IMR-90 (cell line): ENCODE measurements around the gene USP54. TPM values are rescaled to one million over a fixed set of nuclear protein-coding genes. Genes with fewer than 3 reads are reported as not detected.
A peak's percentile ranks its signal among the peaks of the same experiment; 100 is the strongest.

Experiments used
- ATAC-seq: fragments of 200-7000 bp; cut with Tn5 transposase; 2 replicates; pipeline ENCODE4 v1.9.1; 2020; ENCODE audit warnings: low read depth, mild to moderate bottlenecking, moderate library complexity
- Bru-seq: library from RNA; stranded (reverse); fragments of 400-500 nt; gene quantifications from one replicate; lab custom pipeline; 2021; lab: Mats Ljungman, UMichigan
- BruChase-seq, 2 experiments: library from RNA; stranded (reverse); fragments of 400-500 nt; gene quantifications; one replicate each; lab custom pipeline; 2021; lab: Mats Ljungman, UMichigan
- BruUV-seq: library from RNA; stranded (reverse); fragments of 400-500 nt; replicated peaks from 2 replicates; lab custom pipeline; 2021; lab: Mats Ljungman, UMichigan
- CTCF ChIA-PET: fragments of 300-600 bp; formaldehyde crosslinking; extraction: SDS; loops from one replicate; lab custom pipeline; 2021; ENCODE audit warnings: antibody characterized with exemption; lab: Yijun Ruan, JAX
- POLR2A ChIA-PET: fragments of 300-600 bp; sonication (Branson Sonifier 250); formaldehyde crosslinking; loops from one replicate; lab custom pipeline; 2022; ENCODE audit warnings: antibody characterized with exemption; ENCODE audit not compliant: unreplicated experiment; lab: Charles Lee
- DNase-seq: peaks from one replicate; pipeline ENCODE4 v3.0.0; 2013
- H2AFZ ChIP-seq: replicated peaks from 2 replicates; pipeline ENCODE3; 2013; ENCODE audit warnings: low read length, mild to moderate bottlenecking; ENCODE audit not compliant: poor library complexity
- H2AK5ac ChIP-seq: 2 replicates; pipeline ENCODE4 v1.6.1; 2013; ENCODE audit warnings: low read depth, low read length, inconsistent platforms
- H2AK9ac ChIP-seq: replicated peaks from 2 replicates; pipeline ENCODE3; 2013; ENCODE audit warnings: mild to moderate bottlenecking, low read depth, low read length, moderate library complexity; ENCODE audit not compliant: poor library complexity
- H2BK120ac ChIP-seq: 2 replicates; pipeline ENCODE4 v1.6.1; 2013; ENCODE audit warnings: low read depth, low read length, inconsistent platforms
- H2BK15ac ChIP-seq: 3 replicates; pipeline ENCODE4 v1.6.1; 2013; ENCODE audit warnings: low read depth, low read length, inconsistent platforms
- H2BK20ac ChIP-seq: 2 replicates; pipeline ENCODE4 v1.6.1; 2013; ENCODE audit warnings: low read depth, mild to moderate bottlenecking, inconsistent platforms, low read length, moderate library complexity
- H2BK5ac ChIP-seq: 2 replicates; pipeline ENCODE4 v1.6.1; 2013; ENCODE audit warnings: mild to moderate bottlenecking, low read depth, low read length, inconsistent platforms; ENCODE audit not compliant: poor library complexity, severe bottlenecking
- H3K14ac ChIP-seq: replicated peaks from 2 replicates; pipeline ENCODE4 v1.6.1; 2013; ENCODE audit warnings: low read depth, low read length, inconsistent platforms
- H3K18ac ChIP-seq: 2 replicates; pipeline ENCODE4 v1.6.1; 2013; ENCODE audit warnings: low read depth, low read length, control low read depth
- H3K23ac ChIP-seq: 2 replicates; pipeline ENCODE4 v1.6.1; 2013; ENCODE audit warnings: low read depth, low read length, inconsistent platforms
- H3K27ac ChIP-seq: 2 replicates; pipeline ENCODE4 v1.5.1; 2013; ENCODE audit warnings: mild to moderate bottlenecking, control low read depth, low read length; ENCODE audit not compliant: insufficient read depth
- H3K27me3 ChIP-seq: 2 replicates; pipeline ENCODE4 v1.6.1; 2013; ENCODE audit warnings: low read length; ENCODE audit not compliant: control insufficient read depth, insufficient read depth
- H3K36me3 ChIP-seq: 2 replicates; pipeline ENCODE4 v1.6.1; 2013; ENCODE audit warnings: low read length, mixed read lengths; ENCODE audit not compliant: control insufficient read depth, insufficient read depth
- H3K4ac ChIP-seq: 2 replicates; pipeline ENCODE4 v1.6.1; 2013; ENCODE audit warnings: low read depth, low read length, inconsistent platforms
- H3K4me1 ChIP-seq: 2 replicates; pipeline ENCODE4 v1.6.1; 2013; ENCODE audit warnings: low read length, mixed read lengths; ENCODE audit not compliant: control insufficient read depth, insufficient read depth
- H3K4me2 ChIP-seq: 2 replicates; pipeline ENCODE4 v1.6.1; 2013; ENCODE audit warnings: low read depth, mild to moderate bottlenecking, control low read depth, low read length, moderate library complexity
- H3K4me3 ChIP-seq: 2 replicates; pipeline ENCODE4 v1.5.1; 2013; ENCODE audit warnings: low read depth, mild to moderate bottlenecking, control low read depth, low read length, moderate library complexity; ENCODE audit not compliant: insufficient read depth
- H3K56ac ChIP-seq: 2 replicates; pipeline ENCODE4 v1.6.1; 2013; ENCODE audit warnings: low read length, inconsistent platforms; ENCODE audit not compliant: insufficient read depth; ENCODE audit errors: extremely low read depth
- H3K79me1 ChIP-seq, 2 experiments: 2 replicates each; pipeline ENCODE4 v1.6.1; 2013; ENCODE audit warnings: low read length in 2 of 2, inconsistent platforms in 1 of 2, low read depth in 1 of 2
- H3K9ac ChIP-seq: 2 replicates; pipeline ENCODE4 v1.6.1; 2013; ENCODE audit warnings: low read depth, low read length, control low read depth
- H3K9me1 ChIP-seq: 2 replicates; pipeline ENCODE4 v1.6.1; 2013; ENCODE audit warnings: low read length, inconsistent platforms; ENCODE audit not compliant: insufficient read depth
- H3K9me3 ChIP-seq: 2 replicates; pipeline ENCODE4 v1.6.1; 2013; ENCODE audit warnings: low read length; ENCODE audit not compliant: control insufficient read depth, insufficient read depth
- H4K20me1 ChIP-seq: 2 replicates; pipeline ENCODE4 v1.6.1; 2013; ENCODE audit warnings: low read length, inconsistent platforms; ENCODE audit not compliant: insufficient read depth
- H4K5ac ChIP-seq: 2 replicates; pipeline ENCODE4 v1.6.1; 2013; ENCODE audit warnings: mild to moderate bottlenecking, low read depth, low read length, control low read depth
- H4K8ac ChIP-seq, 2 experiments: 2 replicates each; pipeline ENCODE4 v1.6.1; 2013; ENCODE audit warnings: low read depth in 2 of 2, low read length in 2 of 2, control low read depth in 1 of 2, inconsistent platforms in 1 of 2
- H4K91ac ChIP-seq: 2 replicates; pipeline ENCODE4 v1.6.1; 2013; ENCODE audit warnings: low read depth, low read length, inconsistent platforms; ENCODE audit not compliant: insufficient read depth
- RAD21 ChIP-seq: IDR thresholded peaks from 2 replicates; pipeline ENCODE4 v1.6.1; 2012; ENCODE audit warnings: low read length, improper control_type of control experiment
- WGBS, 2 experiments: methylation state at CpG; one replicate each; pipeline versions ENCODE4 v1.1.5 to v1.1.7; 2013; ENCODE audit warnings: missing lambda C conversion rate in 2 of 2; ENCODE audit not compliant: insufficient read length in 1 of 2; ENCODE audit errors: extremely low coverage in 2 of 2; 5-methylcytosine and 5-hydroxymethylcytosine counted together
- dilution Hi-C: fragments of 300-500 bp; cut with HindIII; formaldehyde crosslinking; loops from one replicate; pipeline ENCODE4 v1.14.3; 2018; ENCODE audit warnings: low sequenced_read_pairs; ENCODE audit not compliant: unreplicated experiment
- in situ Hi-C: fragments of 300-500 bp; cut with MboI; formaldehyde crosslinking; loops from 3 replicates; pipeline ENCODE4 v1.14.3; 2019; ENCODE audit warnings: low sequenced_read_pairs, inconsistent platforms, mixed read lengths
- intact Hi-C: fragments of 100-400 bp; cut with micrococcal nuclease; formaldehyde crosslinking; loops from 2 replicates; pipeline ENCODE4 v1.10.0; 2022
- long read RNA-seq: library from polyadenylated mRNA; unstranded; transcript quantifications from one replicate; pipeline ENCODE4 v2.0.0, GENCODE V29; 2021; ENCODE audit not compliant: unreplicated experiment
- polyA plus RNA-seq, 3 experiments: library from polyadenylated mRNA; depleted of rRNA; stranded (reverse); fragments of >200 nt; gene quantifications; 2 replicates each; pipeline ENCODE4 v1.2.3, GENCODE V29; 2012; ENCODE audit warnings: low replicate concordance in 1 of 3
- total RNA-seq: library from RNA; depleted of rRNA; stranded (reverse); fragments of >200 nt; gene quantifications from 2 replicates; pipeline ENCODE4 v1.2.3, GENCODE V29; 2012; rRNA removed
- TF ChIP-seq, protein P1 (sequence below): fragments of 150-350 bp; IDR thresholded peaks from 2 replicates; pipeline ENCODE4 v1.6.1; 2017; ENCODE audit warnings: mild to moderate bottlenecking, antibody characterized with exemption, low read length, low read depth
- TF ChIP-seq, protein P2 (sequence below): conservative IDR thresholded peaks from 2 replicates; pipeline ENCODE4 v1.5.1; 2012; ENCODE audit warnings: mild to moderate bottlenecking, low read depth, low read length, improper control_type of control experiment
- TF ChIP-seq, protein P3 (sequence below): fragments of 150-350 bp; IDR thresholded peaks from 2 replicates; pipeline ENCODE4 v1.6.1; 2016; ENCODE audit warnings: low read depth, mild to moderate bottlenecking, low read length, moderate library complexity, borderline replicate concordance

The USP54 gene, protein sequence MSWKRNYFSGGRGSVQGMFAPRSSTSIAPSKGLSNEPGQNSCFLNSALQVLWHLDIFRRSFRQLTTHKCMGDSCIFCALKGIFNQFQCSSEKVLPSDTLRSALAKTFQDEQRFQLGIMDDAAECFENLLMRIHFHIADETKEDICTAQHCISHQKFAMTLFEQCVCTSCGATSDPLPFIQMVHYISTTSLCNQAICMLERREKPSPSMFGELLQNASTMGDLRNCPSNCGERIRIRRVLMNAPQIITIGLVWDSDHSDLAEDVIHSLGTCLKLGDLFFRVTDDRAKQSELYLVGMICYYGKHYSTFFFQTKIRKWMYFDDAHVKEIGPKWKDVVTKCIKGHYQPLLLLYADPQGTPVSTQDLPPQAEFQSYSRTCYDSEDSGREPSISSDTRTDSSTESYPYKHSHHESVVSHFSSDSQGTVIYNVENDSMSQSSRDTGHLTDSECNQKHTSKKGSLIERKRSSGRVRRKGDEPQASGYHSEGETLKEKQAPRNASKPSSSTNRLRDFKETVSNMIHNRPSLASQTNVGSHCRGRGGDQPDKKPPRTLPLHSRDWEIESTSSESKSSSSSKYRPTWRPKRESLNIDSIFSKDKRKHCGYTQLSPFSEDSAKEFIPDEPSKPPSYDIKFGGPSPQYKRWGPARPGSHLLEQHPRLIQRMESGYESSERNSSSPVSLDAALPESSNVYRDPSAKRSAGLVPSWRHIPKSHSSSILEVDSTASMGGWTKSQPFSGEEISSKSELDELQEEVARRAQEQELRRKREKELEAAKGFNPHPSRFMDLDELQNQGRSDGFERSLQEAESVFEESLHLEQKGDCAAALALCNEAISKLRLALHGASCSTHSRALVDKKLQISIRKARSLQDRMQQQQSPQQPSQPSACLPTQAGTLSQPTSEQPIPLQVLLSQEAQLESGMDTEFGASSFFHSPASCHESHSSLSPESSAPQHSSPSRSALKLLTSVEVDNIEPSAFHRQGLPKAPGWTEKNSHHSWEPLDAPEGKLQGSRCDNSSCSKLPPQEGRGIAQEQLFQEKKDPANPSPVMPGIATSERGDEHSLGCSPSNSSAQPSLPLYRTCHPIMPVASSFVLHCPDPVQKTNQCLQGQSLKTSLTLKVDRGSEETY (N-terminal part only)
- total RNA-seq (7.9 and 8.9 TPM in 2 replicates), polyA plus RNA-seq (2012; rRNA removed) (4.0 and 4.5 TPM in 2 replicates), Bru-seq, nascent RNA (percentile 51 among the genes with signal in this experiment), BruChase-seq, experiment 1, labeled RNA remaining after a 6-hour chase (percentile 71 among the genes with signal in this experiment), BruChase-seq, experiment 2, labeled RNA remaining after a 2-hour chase (percentile 59 among the genes with signal in this experiment)
- polyA plus RNA-seq (2012; cell fraction: cytosol; rRNA removed) = 1.1 and 1.8 TPM in 2 replicates
- polyA plus RNA-seq (2012; cell fraction: nucleus; rRNA removed; ENCODE audit: low replicate concordance) = 4.1 and 7.2 TPM in 2 replicates
- long read RNA-seq, partial matches to known transcripts = 1 of 1 reads
- long read RNA-seq, other reads (novel, unspliced or antisense) = 0 of 1 reads

DNA sequence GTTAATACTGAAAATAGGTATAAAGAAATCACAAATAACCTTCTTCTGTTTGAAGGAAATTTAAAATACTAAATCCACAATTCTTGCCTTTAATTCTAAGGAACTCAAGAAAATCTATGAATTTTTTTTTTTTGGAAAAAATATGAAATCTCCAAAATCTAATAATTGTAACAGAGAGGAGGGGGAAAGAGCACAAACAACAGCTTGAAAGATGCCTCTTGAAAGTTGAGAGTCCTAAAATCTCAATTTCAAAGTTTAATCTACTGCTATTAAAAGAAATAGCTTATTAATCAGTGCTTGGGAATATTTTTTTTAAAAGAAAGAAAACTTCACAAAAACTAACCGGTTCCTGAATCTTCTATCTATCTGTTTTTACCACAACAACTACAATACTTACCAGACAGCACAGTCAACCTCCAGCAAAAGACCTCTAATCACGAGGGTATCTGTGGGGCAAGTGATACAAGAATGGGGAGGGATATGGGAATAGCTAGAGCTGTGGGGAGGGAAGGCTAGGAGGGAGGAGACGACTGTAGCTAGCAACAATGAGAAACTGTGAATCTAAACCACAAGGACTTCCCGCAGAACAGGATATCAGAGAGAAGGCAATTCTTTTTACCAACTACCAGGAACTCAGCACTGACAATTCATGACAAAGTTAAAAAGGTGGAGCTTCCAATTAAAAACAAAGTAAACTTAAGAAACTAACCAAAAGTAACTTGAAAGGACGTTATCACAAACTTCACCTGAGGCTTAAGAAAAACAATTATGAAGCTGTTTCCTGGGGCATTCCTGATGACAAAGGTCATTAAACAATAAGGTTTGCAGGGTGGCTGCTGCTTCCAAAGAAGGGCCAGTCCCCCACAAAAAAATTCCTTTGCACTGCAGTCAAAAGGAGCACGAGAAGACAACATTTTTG is at the start of gene USP54:
Gene USP54, minus strand, starts transcription at position 462 of the 919 bp plus-strand sequence. CDS start 15,684 bp downstream, outside the sequence.
- no peaks in the 10 kb centered on the region for H3K36me3 ChIP-seq
- in situ Hi-C loops (no loop called here), intact Hi-C loops (no loop called here), dilution Hi-C loops (no loop called here)
- no CpG with 5 or more reads among the region's 6 CpGs for WGBS, 2 experiments
- no TSS peak for BruUV-seq
- H3K4me2 ChIP-seq = peak within 1 kb of the TSS; percentile 69
- H4K20me1 ChIP-seq = no peaks in the 10 kb centered on the region
- peak within 1 kb of the TSS; percentile 28; the same call in 1 of the 2 replicates for H3K18ac ChIP-seq
- POLR2A ChIA-PET = interaction anchor here (0.7 kb wide), 1 partner anchor 34 kb away, joined by 6 read pairs; no protein-coding TSS in a partner anchor
- H3K4ac ChIP-seq = peak within 1 kb of the TSS; percentile 61
- H2BK15ac ChIP-seq = peak within 1 kb of the TSS; percentile 23; the same call in 1 of the 3 replicates
- peak; percentile 46 for ATAC-seq
- H4K5ac ChIP-seq = peak within 1 kb of the TSS; percentile 85; the same call in 1 of the 2 replicates
- peaks cover 6% of the 10 kb centered on the region for H3K4me1 ChIP-seq
- CTCF ChIA-PET = interaction anchor here (0.5 kb wide), 1 partner anchor 21 kb away, joined by 3 read pairs; no protein-coding TSS in a partner anchor
- no peaks in the 10 kb centered on the region for H3K27me3 ChIP-seq
- H3K9ac ChIP-seq = no peak within 1 kb of the TSS
- H2BK20ac ChIP-seq = peak within 1 kb of the TSS; percentile 48; the same call in 1 of the 2 replicates
- peak within 1 kb of the TSS; percentile 45 for H2AFZ ChIP-seq
- H3K27ac ChIP-seq = no peak within 1 kb of the TSS
- H3K14ac ChIP-seq = peak within 1 kb of the TSS; percentile 73
- no peak within 1 kb of the TSS for H2AK9ac ChIP-seq
- no peak within 1 kb of the TSS for H2BK5ac ChIP-seq
- no peaks in the 10 kb centered on the region for H3K9me3 ChIP-seq
- H3K4me3 ChIP-seq = no peak within 1 kb of the TSS
- H2AK5ac ChIP-seq = 0 out of 2 replicates have a peak within 1 kb of the TSS, but pooled peaks have one; percentile 23
- peak within 1 kb of the TSS; percentile 32 to 73 for H4K8ac ChIP-seq
- peak; percentile 52 for DNase-seq
- H3K9me1 ChIP-seq = peaks cover 2% of the 10 kb centered on the region
- H4K91ac ChIP-seq = peak within 1 kb of the TSS; percentile 43; the same call in 1 of the 2 replicates
- H2BK120ac ChIP-seq = peak within 1 kb of the TSS; percentile 44; the same call in 1 of the 2 replicates
- peak within 1 kb of the TSS; percentile 70 for H3K23ac ChIP-seq
- no peaks in the 10 kb centered on the region for H3K79me1 ChIP-seq
- H3K56ac ChIP-seq = peak within 1 kb of the TSS; percentile 12; the same call in 1 of the 2 replicates
- TF ChIP-seq, protein P1, sequence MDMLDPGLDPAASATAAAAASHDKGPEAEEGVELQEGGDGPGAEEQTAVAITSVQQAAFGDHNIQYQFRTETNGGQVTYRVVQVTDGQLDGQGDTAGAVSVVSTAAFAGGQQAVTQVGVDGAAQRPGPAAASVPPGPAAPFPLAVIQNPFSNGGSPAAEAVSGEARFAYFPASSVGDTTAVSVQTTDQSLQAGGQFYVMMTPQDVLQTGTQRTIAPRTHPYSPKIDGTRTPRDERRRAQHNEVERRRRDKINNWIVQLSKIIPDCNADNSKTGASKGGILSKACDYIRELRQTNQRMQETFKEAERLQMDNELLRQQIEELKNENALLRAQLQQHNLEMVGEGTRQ = no peak
- TF ChIP-seq, protein P2, sequence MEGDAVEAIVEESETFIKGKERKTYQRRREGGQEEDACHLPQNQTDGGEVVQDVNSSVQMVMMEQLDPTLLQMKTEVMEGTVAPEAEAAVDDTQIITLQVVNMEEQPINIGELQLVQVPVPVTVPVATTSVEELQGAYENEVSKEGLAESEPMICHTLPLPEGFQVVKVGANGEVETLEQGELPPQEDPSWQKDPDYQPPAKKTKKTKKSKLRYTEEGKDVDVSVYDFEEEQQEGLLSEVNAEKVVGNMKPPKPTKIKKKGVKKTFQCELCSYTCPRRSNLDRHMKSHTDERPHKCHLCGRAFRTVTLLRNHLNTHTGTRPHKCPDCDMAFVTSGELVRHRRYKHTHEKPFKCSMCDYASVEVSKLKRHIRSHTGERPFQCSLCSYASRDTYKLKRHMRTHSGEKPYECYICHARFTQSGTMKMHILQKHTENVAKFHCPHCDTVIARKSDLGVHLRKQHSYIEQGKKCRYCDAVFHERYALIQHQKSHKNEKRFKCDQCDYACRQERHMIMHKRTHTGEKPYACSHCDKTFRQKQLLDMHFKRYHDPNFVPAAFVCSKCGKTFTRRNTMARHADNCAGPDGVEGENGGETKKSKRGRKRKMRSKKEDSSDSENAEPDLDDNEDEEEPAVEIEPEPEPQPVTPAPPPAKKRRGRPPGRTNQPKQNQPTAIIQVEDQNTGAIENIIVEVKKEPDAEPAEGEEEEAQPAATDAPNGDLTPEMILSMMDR = no peak
- TF ChIP-seq, protein P3, sequence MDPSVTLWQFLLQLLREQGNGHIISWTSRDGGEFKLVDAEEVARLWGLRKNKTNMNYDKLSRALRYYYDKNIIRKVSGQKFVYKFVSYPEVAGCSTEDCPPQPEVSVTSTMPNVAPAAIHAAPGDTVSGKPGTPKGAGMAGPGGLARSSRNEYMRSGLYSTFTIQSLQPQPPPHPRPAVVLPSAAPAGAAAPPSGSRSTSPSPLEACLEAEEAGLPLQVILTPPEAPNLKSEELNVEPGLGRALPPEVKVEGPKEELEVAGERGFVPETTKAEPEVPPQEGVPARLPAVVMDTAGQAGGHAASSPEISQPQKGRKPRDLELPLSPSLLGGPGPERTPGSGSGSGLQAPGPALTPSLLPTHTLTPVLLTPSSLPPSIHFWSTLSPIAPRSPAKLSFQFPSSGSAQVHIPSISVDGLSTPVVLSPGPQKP = no peak
- no peak for TF ChIP-seq RAD21
